HEK293T (cell line): ENCODE data around the gene NPAS3.

Experiments used
- BHLHE40 ChIP-seq: fragments of 450-650 bp; IDR thresholded peaks from 2 replicates; pipeline ENCODE4 v1.6.1; 2016; ENCODE audit warnings: mild to moderate bottlenecking, moderate library complexity, borderline replicate concordance
- FOXA1 ChIP-seq: fragments of 450-650 bp; IDR thresholded peaks from 2 replicates; pipeline ENCODE4 v1.6.1; 2016; ENCODE audit warnings: mild to moderate bottlenecking
- FOXK2 ChIP-seq: fragments of 450-650 bp; IDR thresholded peaks from 2 replicates; pipeline ENCODE4 v1.6.1; 2016; ENCODE audit warnings: mild to moderate bottlenecking
- HDGF ChIP-seq: fragments of 450-650 bp; IDR thresholded peaks from 2 replicates; pipeline ENCODE4 v1.6.1; 2017; ENCODE audit warnings: antibody characterized with exemption, borderline replicate concordance
- NFRKB ChIP-seq: fragments of 450-650 bp; IDR thresholded peaks from 2 replicates; pipeline ENCODE4 v1.6.1; 2016; ENCODE audit warnings: mild to moderate bottlenecking, moderate library complexity
- SP1 ChIP-seq: fragments of 450-650 bp; IDR thresholded peaks from 2 replicates; pipeline ENCODE4 v1.6.1; 2017
- SUZ12 ChIP-seq: fragments of 450-650 bp; IDR thresholded peaks from 2 replicates; pipeline ENCODE4 v1.6.1; 2016; ENCODE audit warnings: mild to moderate bottlenecking
- TARDBP ChIP-seq: fragments of 450-650 bp; IDR thresholded peaks from 2 replicates; pipeline ENCODE4 v1.6.1; 2016

DNA sequence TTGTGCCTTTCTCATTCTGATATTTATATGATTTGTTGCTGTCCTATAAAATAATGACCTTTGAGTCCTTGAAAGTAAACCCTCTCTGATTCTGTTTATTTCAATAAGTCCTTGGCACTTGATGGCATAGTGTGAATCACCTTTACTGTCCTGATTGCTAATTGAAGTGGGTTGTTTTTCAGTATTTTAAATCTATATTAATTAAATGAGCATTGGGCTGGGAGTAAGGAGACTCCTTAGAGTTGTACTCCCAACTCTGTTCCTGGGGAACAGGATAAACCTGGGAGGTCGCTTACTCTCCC lies 776.5 kb downstream of the NPAS3 start:
- TF ChIP-seq SUZ12 (no peak), HDGF (no peak), NFRKB (no peak), SP1 (no peak), BHLHE40 (no peak), FOXK2 (no peak), FOXA1 (no peak), TARDBP (no peak)
